Keratinocyte (primary cell): ENCODE data around the gene UBXN7.

Experiments
- EZH2 ChIP-seq: IDR thresholded peaks from one replicate; pipeline ENCODE4 v1.6.1; 2012; ENCODE audit warnings: inconsistent platforms, mild to moderate bottlenecking, low read length, moderate library complexity
- TF ChIP-seq, protein P1 (sequence below), 3 experiments: IDR thresholded peaks in 1 of 3; conservative IDR thresholded peaks in 1 of 3; optimal IDR thresholded peaks in 1 of 3; 2 replicates in 2 of 3; 3 replicates in 1 of 3; pipeline versions ENCODE3 to v1.5.1; 2011; ENCODE audit warnings: low read length in 3 of 3, mild to moderate bottlenecking in 3 of 3, moderate library complexity in 2 of 3, control low read depth in 1 of 3, inconsistent platforms in 1 of 3; ENCODE audit not compliant: insufficient read depth in 2 of 3; ENCODE audit errors: extremely low read depth in 1 of 3

DNA sequence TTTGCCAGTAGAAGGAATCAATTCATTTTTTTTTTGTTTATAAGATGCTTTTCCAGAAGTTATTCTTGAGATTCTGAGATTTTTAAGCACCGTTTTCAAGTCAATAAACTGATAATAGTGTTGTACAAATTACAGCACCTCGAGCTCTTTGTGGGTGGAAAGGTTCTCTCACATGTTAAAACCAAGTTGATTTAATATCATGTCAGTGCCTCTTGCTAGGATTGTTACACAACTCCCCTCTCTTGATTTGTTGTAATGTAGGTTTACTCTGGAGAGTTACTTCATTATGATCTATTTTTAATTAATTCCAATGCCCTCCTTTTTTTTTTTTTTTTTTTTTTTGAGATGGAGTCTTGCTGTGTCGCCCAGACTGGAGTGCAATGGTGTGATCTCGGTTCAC is 25.8 kb upstream of the UBXN7 start:
- TF ChIP-seq, protein P1, sequence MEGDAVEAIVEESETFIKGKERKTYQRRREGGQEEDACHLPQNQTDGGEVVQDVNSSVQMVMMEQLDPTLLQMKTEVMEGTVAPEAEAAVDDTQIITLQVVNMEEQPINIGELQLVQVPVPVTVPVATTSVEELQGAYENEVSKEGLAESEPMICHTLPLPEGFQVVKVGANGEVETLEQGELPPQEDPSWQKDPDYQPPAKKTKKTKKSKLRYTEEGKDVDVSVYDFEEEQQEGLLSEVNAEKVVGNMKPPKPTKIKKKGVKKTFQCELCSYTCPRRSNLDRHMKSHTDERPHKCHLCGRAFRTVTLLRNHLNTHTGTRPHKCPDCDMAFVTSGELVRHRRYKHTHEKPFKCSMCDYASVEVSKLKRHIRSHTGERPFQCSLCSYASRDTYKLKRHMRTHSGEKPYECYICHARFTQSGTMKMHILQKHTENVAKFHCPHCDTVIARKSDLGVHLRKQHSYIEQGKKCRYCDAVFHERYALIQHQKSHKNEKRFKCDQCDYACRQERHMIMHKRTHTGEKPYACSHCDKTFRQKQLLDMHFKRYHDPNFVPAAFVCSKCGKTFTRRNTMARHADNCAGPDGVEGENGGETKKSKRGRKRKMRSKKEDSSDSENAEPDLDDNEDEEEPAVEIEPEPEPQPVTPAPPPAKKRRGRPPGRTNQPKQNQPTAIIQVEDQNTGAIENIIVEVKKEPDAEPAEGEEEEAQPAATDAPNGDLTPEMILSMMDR (optimal IDR thresholded peaks at IDR 0.05 in 1 of 3, IDR thresholded peaks at IDR 0.05 in 1 of 3, conservative IDR thresholded peaks at IDR 0.05 in 1 of 3; ENCODE audit: extremely low read depth in 1 of 3, insufficient read depth in 2 of 3, low read length in 3 of 3): no peak
- no peak for TF ChIP-seq EZH2
